ENCODE data around the gene TBR1.

DNA sequence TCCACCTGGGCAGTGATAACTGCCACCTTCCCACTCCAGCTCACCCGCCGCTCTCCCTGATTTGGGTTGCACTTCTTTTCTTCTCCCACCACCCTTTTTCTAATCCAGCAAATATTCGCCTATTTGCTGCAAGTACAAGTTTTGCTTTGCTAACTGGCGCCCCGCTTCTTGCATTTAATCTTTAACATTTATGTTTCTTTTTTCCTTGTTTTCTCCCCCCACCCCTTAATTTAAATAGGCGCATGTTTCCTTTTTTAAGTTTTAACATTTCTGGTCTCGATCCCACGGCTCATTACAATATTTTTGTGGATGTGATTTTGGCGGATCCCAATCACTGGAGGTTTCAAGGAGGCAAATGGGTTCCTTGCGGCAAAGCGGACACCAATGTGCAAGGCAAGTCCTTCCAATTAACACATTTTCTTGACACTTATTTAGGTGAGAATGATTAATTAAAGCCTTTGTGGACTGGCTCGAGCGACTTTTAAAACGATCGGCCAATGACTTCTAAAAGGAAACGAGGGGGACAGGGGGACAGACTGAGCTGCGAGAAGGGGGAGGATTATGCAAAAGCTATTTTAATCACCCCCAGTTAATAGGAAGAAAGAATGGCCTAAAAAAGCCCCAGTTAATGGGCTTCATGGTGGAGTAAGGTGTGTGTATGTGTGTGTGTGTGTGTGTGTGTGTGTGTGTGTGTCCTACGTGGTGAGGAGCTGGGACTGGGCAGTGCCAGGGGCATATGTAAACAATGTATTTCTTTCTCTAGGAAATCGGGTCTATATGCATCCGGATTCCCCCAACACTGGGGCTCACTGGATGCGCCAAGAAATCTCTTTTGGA, 1.6 kb downstream of the TBR1 start:
- TF ChIP-seq, protein P1, sequence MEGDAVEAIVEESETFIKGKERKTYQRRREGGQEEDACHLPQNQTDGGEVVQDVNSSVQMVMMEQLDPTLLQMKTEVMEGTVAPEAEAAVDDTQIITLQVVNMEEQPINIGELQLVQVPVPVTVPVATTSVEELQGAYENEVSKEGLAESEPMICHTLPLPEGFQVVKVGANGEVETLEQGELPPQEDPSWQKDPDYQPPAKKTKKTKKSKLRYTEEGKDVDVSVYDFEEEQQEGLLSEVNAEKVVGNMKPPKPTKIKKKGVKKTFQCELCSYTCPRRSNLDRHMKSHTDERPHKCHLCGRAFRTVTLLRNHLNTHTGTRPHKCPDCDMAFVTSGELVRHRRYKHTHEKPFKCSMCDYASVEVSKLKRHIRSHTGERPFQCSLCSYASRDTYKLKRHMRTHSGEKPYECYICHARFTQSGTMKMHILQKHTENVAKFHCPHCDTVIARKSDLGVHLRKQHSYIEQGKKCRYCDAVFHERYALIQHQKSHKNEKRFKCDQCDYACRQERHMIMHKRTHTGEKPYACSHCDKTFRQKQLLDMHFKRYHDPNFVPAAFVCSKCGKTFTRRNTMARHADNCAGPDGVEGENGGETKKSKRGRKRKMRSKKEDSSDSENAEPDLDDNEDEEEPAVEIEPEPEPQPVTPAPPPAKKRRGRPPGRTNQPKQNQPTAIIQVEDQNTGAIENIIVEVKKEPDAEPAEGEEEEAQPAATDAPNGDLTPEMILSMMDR (tag by site-specific recombination; IDR thresholded peaks at IDR 0.05): no peak
- TF ChIP-seq ZNF138 (tag by site-specific recombination; IDR thresholded peaks at IDR 0.05; ENCODE audit: borderline replicate concordance) (no peak), TCF7L2 (IDR thresholded peaks at IDR 0.05; ENCODE audit: borderline replicate concordance, low read depth, low read length) (no peak), ZNF473 (tag by site-specific recombination; IDR thresholded peaks at IDR 0.05) (no peak), ZNF677 (tag by site-specific recombination; IDR thresholded peaks at IDR 0.05) (no peak), PRDM1 (tag by site-specific recombination; IDR thresholded peaks at IDR 0.05) (no peak), ZNF24 (tag by site-specific recombination; IDR thresholded peaks at IDR 0.05) (no peak), ZNF157 (tag by site-specific recombination; IDR thresholded peaks at IDR 0.05) (no peak), MZF1 (tag by site-specific recombination; IDR thresholded peaks at IDR 0.05; ENCODE audit: borderline replicate concordance) (no peak), FEZF1 (tag by site-specific recombination; IDR thresholded peaks at IDR 0.05) (no peak), KLF10 (tag by site-specific recombination; IDR thresholded peaks at IDR 0.05) (no peak), ZEB2 (tag by site-specific recombination; IDR thresholded peaks at IDR 0.05) (no peak)
- TF ChIP-seq, protein P2, sequence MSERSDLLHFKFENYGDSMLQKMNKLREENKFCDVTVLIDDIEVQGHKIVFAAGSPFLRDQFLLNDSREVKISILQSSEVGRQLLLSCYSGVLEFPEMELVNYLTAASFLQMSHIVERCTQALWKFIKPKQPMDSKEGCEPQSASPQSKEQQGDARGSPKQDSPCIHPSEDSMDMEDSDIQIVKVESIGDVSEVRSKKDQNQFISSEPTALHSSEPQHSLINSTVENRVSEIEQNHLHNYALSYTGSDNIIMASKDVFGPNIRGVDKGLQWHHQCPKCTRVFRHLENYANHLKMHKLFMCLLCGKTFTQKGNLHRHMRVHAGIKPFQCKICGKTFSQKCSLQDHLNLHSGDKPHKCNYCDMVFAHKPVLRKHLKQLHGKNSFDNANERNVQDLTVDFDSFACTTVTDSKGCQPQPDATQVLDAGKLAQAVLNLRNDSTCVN (tag by site-specific recombination; optimal IDR thresholded peaks at IDR 0.05): no peak

Data from HEK293 (cell line).